ENCODE data around the gene HOXD12.

HOXD12 gene

DNA sequence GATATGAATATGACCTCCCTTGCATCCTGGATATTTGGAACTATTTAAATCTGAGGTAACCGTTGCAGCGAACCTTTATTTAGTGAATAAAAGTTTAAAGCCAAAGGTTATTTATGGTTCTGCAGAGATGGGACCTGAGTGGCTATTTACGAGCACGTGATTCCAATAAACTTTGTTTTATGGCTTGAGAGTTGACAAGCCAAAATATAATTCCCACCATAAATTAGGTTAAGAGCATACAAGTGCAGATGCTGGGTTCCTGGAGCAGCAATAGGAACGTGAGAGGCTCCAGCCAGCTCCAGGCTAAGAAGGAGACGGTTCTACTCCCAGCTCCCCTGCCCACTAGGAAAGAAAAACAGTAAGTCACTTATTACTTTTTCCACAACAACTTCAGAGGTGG lies 46.5 kb downstream of the HOXD12 start:
- H3F3A ChIP-seq (ENCODE audit: insufficient read depth, low read length), result no peaks in the 10 kb centered on the region
- TF ChIP-seq, protein P1, sequence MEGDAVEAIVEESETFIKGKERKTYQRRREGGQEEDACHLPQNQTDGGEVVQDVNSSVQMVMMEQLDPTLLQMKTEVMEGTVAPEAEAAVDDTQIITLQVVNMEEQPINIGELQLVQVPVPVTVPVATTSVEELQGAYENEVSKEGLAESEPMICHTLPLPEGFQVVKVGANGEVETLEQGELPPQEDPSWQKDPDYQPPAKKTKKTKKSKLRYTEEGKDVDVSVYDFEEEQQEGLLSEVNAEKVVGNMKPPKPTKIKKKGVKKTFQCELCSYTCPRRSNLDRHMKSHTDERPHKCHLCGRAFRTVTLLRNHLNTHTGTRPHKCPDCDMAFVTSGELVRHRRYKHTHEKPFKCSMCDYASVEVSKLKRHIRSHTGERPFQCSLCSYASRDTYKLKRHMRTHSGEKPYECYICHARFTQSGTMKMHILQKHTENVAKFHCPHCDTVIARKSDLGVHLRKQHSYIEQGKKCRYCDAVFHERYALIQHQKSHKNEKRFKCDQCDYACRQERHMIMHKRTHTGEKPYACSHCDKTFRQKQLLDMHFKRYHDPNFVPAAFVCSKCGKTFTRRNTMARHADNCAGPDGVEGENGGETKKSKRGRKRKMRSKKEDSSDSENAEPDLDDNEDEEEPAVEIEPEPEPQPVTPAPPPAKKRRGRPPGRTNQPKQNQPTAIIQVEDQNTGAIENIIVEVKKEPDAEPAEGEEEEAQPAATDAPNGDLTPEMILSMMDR (IDR thresholded peaks at IDR 0.05; ENCODE audit: low read length), result no peak
- no peak for TF ChIP-seq EZH2 (IDR thresholded peaks at IDR 0.05; ENCODE audit: borderline replicate concordance, low read length)

DNA sequence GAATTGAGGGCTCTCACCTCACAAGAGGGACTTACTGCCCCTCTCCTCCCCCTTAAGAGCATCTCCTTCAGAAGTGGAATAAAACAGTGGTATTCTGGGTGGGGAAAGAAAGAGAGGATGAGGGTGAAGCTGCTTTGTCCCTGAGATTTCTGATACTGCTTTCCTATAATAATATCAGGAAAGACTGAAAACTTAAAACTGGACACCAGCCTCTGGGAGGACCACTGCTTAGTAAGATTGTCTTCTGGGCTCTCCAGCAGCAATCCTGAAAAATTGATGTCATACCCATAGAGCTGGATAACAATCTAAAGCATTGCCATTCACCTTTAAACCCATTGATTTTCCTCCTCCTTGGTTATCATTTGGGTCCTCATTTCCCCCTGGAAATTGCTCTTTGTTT lies 47.0 kb downstream of the HOXD12 start:
- TF ChIP-seq, protein P1 (IDR thresholded peaks at IDR 0.05; ENCODE audit: low read length), result no peak
- TF ChIP-seq EZH2 (IDR thresholded peaks at IDR 0.05; ENCODE audit: borderline replicate concordance, low read length), result no peak
- H3K27me3 ChIP-seq (ENCODE audit: insufficient read depth, low read length), result 0 out of 2 replicates have a peak, but pooled peaks cover 3% of the 10 kb centered on the region
- H3K4me2 ChIP-seq (ENCODE audit: low read length), result no peak overlapping the region
- no peak overlapping the region for H2AFZ ChIP-seq (ENCODE audit: low read length)
- H4K20me1 ChIP-seq (ENCODE audit: insufficient read depth, low read length), result no peaks in the 10 kb centered on the region
- H3K9me3 ChIP-seq (ENCODE audit: low read length), result no peaks in the 10 kb centered on the region
- no peaks in the 10 kb centered on the region for H3K36me3 ChIP-seq (ENCODE audit: insufficient read depth, low read length)
- H3K9me2 ChIP-seq (ENCODE audit: low read depth, low read length), result no peaks in the 10 kb centered on the region
- H3F3A ChIP-seq (ENCODE audit: insufficient read depth, low read length), result no peaks in the 10 kb centered on the region
- H3K27ac ChIP-seq (ENCODE audit: low read depth, low read length, poor library complexity, severe bottlenecking), result no peak overlapping the region
- no peaks in the 10 kb centered on the region for H3K4me1 ChIP-seq (ENCODE audit: insufficient read depth, low read length, severe bottlenecking)
- H3K4me3 ChIP-seq (ENCODE audit: low read depth, low read length, poor library complexity, severe bottlenecking), result no peak overlapping the region
- no peaks in the 10 kb centered on the region for H3K79me2 ChIP-seq (ENCODE audit: insufficient read depth, low read length)
- H3K9ac ChIP-seq (ENCODE audit: low read length), result no peak overlapping the region

More for the DNA sequence above, 46.5 kb downstream of the HOXD12 start:
- Histone ChIP-seq H2AFZ (ENCODE audit: low read length) (no peak overlapping the region), H3K9me3 (ENCODE audit: low read length) (no peaks in the 10 kb centered on the region), H3K4me1 (ENCODE audit: insufficient read depth, low read length, severe bottlenecking) (no peaks in the 10 kb centered on the region), H3K36me3 (ENCODE audit: insufficient read depth, low read length) (no peaks in the 10 kb centered on the region), H4K20me1 (ENCODE audit: insufficient read depth, low read length) (no peaks in the 10 kb centered on the region), H3K9ac (ENCODE audit: low read length) (no peak overlapping the region), H3K27ac (ENCODE audit: low read depth, low read length, poor library complexity, severe bottlenecking) (no peak overlapping the region), H3K4me2 (ENCODE audit: low read length) (no peak overlapping the region), H3K79me2 (ENCODE audit: insufficient read depth, low read length) (no peaks in the 10 kb centered on the region), H3K4me3 (ENCODE audit: low read depth, low read length, poor library complexity, severe bottlenecking) (no peak overlapping the region), H3K9me2 (ENCODE audit: low read depth, low read length) (no peaks in the 10 kb centered on the region), H3K27me3 (ENCODE audit: insufficient read depth, low read length) (0 out of 2 replicates have a peak, but pooled peaks cover 3% of the 10 kb centered on the region)

- Histone ChIP-seq H3K79me2 (ENCODE audit: insufficient read depth, low read length) (no peaks in the 10 kb centered on the region), H3K9ac (ENCODE audit: low read length) (no peak overlapping the region), H3K36me3 (ENCODE audit: insufficient read depth, low read length) (no peaks in the 10 kb centered on the region), H2AFZ (ENCODE audit: low read length) (no peak overlapping the region), H3F3A (ENCODE audit: insufficient read depth, low read length) (no peaks in the 10 kb centered on the region), H3K27me3 (ENCODE audit: insufficient read depth, low read length) (0 out of 2 replicates have a peak, but pooled peaks cover 3% of the 10 kb centered on the region), H3K9me2 (ENCODE audit: low read depth, low read length) (no peaks in the 10 kb centered on the region), H4K20me1 (ENCODE audit: insufficient read depth, low read length) (no peaks in the 10 kb centered on the region), H3K4me2 (ENCODE audit: low read length) (no peak overlapping the region), H3K4me3 (ENCODE audit: low read depth, low read length, poor library complexity, severe bottlenecking) (no peak overlapping the region), H3K9me3 (ENCODE audit: low read length) (no peaks in the 10 kb centered on the region), H3K4me1 (ENCODE audit: insufficient read depth, low read length, severe bottlenecking) (no peaks in the 10 kb centered on the region), H3K27ac (ENCODE audit: low read depth, low read length, poor library complexity, severe bottlenecking) (no peak overlapping the region)
- no peak for TF ChIP-seq EZH2 (IDR thresholded peaks at IDR 0.05; ENCODE audit: borderline replicate concordance, low read length)
Measured at GRCh38 chr2:176147210-176147799, 47.7 kb downstream of the HOXD12 start.
